ENCODE results near the gene OR6J1. TPM values are rescaled to one million over a fixed set of nuclear protein-coding genes. Genes with fewer than 3 reads are reported as not detected.

OR6J1 gene
- total and polyA plus RNA-seq, 2 of the 13 experiments (the other 11 are each of a cell fraction or from before 2014, with no cell fraction given): not detected

DNA sequence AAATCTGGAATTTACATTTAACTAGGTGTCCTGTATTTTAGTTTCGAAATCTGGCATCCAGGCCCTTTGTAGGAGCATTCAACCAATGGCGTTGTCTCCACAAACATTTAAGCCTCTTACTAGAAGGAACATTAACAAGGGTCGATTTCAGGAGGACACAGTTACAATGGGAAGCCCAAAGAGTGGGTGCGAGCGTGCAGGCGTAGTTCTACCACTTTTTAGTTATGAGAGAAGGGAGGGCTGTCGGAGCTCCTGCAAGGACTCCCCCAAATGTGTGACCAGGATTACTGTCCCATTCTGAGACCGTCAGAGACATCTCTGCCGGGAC, 46.4 kb downstream of the OR6J1 start (continued):
- TF ChIP-seq, protein P1, sequence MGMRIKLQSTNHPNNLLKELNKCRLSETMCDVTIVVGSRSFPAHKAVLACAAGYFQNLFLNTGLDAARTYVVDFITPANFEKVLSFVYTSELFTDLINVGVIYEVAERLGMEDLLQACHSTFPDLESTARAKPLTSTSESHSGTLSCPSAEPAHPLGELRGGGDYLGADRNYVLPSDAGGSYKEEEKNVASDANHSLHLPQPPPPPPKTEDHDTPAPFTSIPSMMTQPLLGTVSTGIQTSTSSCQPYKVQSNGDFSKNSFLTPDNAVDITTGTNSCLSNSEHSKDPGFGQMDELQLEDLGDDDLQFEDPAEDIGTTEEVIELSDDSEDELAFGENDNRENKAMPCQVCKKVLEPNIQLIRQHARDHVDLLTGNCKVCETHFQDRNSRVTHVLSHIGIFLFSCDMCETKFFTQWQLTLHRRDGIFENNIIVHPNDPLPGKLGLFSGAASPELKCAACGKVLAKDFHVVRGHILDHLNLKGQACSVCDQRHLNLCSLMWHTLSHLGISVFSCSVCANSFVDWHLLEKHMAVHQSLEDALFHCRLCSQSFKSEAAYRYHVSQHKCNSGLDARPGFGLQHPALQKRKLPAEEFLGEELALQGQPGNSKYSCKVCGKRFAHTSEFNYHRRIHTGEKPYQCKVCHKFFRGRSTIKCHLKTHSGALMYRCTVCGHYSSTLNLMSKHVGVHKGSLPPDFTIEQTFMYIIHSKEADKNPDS (CRISPR knock-in tag; IDR thresholded peaks at IDR 0.05): peak; percentile 90; the same call in 1 of the 2 replicates
- TF ChIP-seq TRIM24 (CRISPR knock-in tag; IDR thresholded peaks at IDR 0.05) (no peak), SAFB2 (CRISPR knock-in tag; IDR thresholded peaks at IDR 0.05; ENCODE audit: borderline replicate concordance, low read depth) (no peak), PAX8 (CRISPR knock-in tag; IDR thresholded peaks at IDR 0.05; ENCODE audit: borderline replicate concordance) (no peak; the same call in 1 of the 2 replicates), RFX3 (CRISPR knock-in tag; IDR thresholded peaks at IDR 0.05) (0 out of 2 replicates have a peak, but pooled peaks have one; percentile 3), ZNF678 (CRISPR knock-in tag; IDR thresholded peaks at IDR 0.05) (0 out of 2 replicates have a peak, but pooled peaks have one; percentile 33), ZNF713 (CRISPR knock-in tag; IDR thresholded peaks at IDR 0.05) (no peak), GTF3A (CRISPR knock-in tag; conservative IDR thresholded peaks at IDR 0.05) (no peak), ZNF878 (CRISPR knock-in tag; IDR thresholded peaks at IDR 0.05) (0 out of 2 replicates have a peak, but pooled peaks have one; percentile 47), CBX5 (CRISPR knock-in tag; IDR thresholded peaks at IDR 0.05; ENCODE audit: borderline replicate concordance) (no peak), ZNF136 (CRISPR knock-in tag; IDR thresholded peaks at IDR 0.05; ENCODE audit: low read depth) (no peak)

DNA sequence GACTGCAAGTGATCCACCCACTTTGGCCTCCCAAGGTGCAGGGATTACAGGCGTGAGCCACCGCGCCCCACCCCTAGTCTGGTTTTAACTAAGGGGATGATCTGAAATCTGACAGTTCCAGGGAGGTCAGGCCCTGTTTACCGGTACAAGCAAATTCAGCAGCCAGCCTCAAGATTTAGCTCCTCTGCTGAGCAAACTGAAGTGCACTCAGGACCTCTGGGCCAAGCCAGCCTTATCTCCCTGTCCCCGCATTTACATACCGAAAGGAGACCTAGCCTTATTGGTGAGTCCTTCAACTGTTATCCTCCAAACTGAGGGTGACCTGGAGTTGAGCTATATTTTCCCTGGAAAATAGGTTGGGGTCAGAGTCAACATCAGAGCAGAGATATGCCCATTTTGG, 46.9 kb downstream of the OR6J1 start:
- ChIA-PET CTCF (ENCODE audit: low intra/inter-chr PET ratio, low total read pairs) (interaction anchor here (1.5 kb wide), 2 partner anchors 10 to 46 kb away, joined by 3 to 4 read pairs; no protein-coding TSS in a partner anchor), POLR2A (interaction anchor here (0.7 to 4.9 kb wide), 12 partner anchors 8 to 410 kb away, joined by 3 to 139 read pairs (median 5); partner anchors contain the start of genes AJUBA, DAD1 and OXA1L)
- H3K36me3 ChIP-seq (replicated peaks in 1 of 2; ENCODE audit: control insufficient read depth in 1 of 2, insufficient read depth in 2 of 2, low read length in 2 of 2): peaks cover 4 to 9% of the 10 kb centered on the region in 2 experiments
- BruUV-seq (replicated peaks): no TSS peak
- H3K9ac ChIP-seq (ENCODE audit: insufficient read depth, low read depth, low read length): peak overlapping the region; percentile 78; the same call in 1 of the 2 replicates
- peaks cover 34% of the 10 kb centered on the region for H3K4me1 ChIP-seq (ENCODE audit: insufficient read depth, low read length)
- H3K4me3 ChIP-seq (replicated peaks in 1 of 3; ENCODE audit: insufficient read depth in 1 of 3, low read depth in 2 of 3, low read length in 3 of 3): peak overlapping the region; percentile 76 to 94 (median 82)
- H3K9me3 ChIP-seq (ENCODE audit: low read length): no peaks in the 10 kb centered on the region
- DNase-seq (ENCODE audit: low spot score): no peak
- H3K4me2 ChIP-seq (ENCODE audit: low read depth, low read length): peak overlapping the region; percentile 94
- ATAC-seq: peak; percentile 12
- H3K27ac ChIP-seq (ENCODE audit: extremely low read length, insufficient read depth, low read length): peak overlapping the region; percentile 73
- peak overlapping the region; percentile 94 for H2AFZ ChIP-seq (ENCODE audit: low read length)
- H3K27me3 ChIP-seq (ENCODE audit: control insufficient read depth in 1 of 2, insufficient read depth in 2 of 2, low read length in 2 of 2): peaks cover 0 to 21% of the 10 kb centered on the region in 2 experiments; a peak in 2 of 5 replicates
- FAIRE-seq: no peak
- intact Hi-C loops (cut with micrococcal nuclease; ENCODE audit: unreplicated experiment) (loop anchor here (5.0 kb wide), 1 partner anchor 410 kb away; no protein-coding TSS in a partner anchor), in situ Hi-C loops (cut with HindIII; ENCODE audit: extremely low pct_ligation_motif_present, low pct_unique_long_range_greater_than_20kb) (loop anchor here (25.0 kb wide), 1 partner anchor 1515 kb away; the partner anchor contains the start of genes DCAF11 and NRL)
- 16% methylated on average over 6 of the region's 6 CpGs for WGBS (ENCODE audit: low lambda C conversion rate)
- H3K79me2 ChIP-seq (ENCODE audit: insufficient read depth, low read length): peaks cover 11% of the 10 kb centered on the region
- H4K20me1 ChIP-seq (ENCODE audit: insufficient read depth, low read length): no peaks in the 10 kb centered on the region
- TF ChIP-seq MEF2D (CRISPR knock-in tag; IDR thresholded peaks at IDR 0.05) (peak; percentile 25; the same call in 1 of the 2 replicates), ZNF749 (CRISPR knock-in tag; IDR thresholded peaks at IDR 0.05; ENCODE audit: borderline replicate concordance) (peak; percentile 11; the same call in 1 of the 2 replicates), ZNF331 (CRISPR knock-in tag; IDR thresholded peaks at IDR 0.05) (0 out of 2 replicates have a peak, but pooled peaks have one; percentile 33), SRSF9 (IDR thresholded peaks at IDR 0.05; ENCODE audit: borderline replicate concordance, insufficient read depth, low read depth, low read length, poor library complexity, severe bottlenecking) (no peak), TRIM24 (CRISPR knock-in tag; IDR thresholded peaks at IDR 0.05) (no peak), ASH2L (IDR thresholded peaks at IDR 0.05; ENCODE audit: insufficient read length, low read depth, low read length) (no peak), CHD4 (IDR thresholded peaks at IDR 0.05; ENCODE audit: borderline replicate concordance, low read length) (peak; percentile 73; the same call in 1 of the 2 replicates), ZNF737 (CRISPR knock-in tag; IDR thresholded peaks at IDR 0.05; ENCODE audit: borderline replicate concordance) (0 out of 2 replicates have a peak, but pooled peaks have one; percentile 29), RFXAP (CRISPR knock-in tag; IDR thresholded peaks at IDR 0.05; ENCODE audit: borderline replicate concordance) (peak; percentile 26; the same call in 1 of the 2 replicates), GTF2F1 (IDR thresholded peaks at IDR 0.05; ENCODE audit: low read length) (no peak), ZBTB1 (CRISPR knock-in tag; IDR thresholded peaks at IDR 0.05; ENCODE audit: borderline replicate concordance) (no peak)
- TF ChIP-seq, protein P2, sequence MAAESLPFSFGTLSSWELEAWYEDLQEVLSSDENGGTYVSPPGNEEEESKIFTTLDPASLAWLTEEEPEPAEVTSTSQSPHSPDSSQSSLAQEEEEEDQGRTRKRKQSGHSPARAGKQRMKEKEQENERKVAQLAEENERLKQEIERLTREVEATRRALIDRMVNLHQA (CRISPR knock-in tag; IDR thresholded peaks at IDR 0.05): no peak
